GM12891 (cell line): ENCODE data around the gene ITPR1.

Source experiments
- PAX5 ChIP-seq: IDR thresholded peaks from 2 replicates; pipeline ENCODE4 v1.6.1; 2011; ENCODE audit warnings: low read length, moderate library complexity, mild to moderate bottlenecking; ENCODE audit not compliant: insufficient read depth, severe bottlenecking
- POLR2A ChIP-seq: IDR thresholded peaks from 2 replicates; pipeline ENCODE4 v1.6.1; 2011; ENCODE audit warnings: low read depth, low read length, control low read depth
- POLR2AphosphoS5 ChIP-seq: IDR thresholded peaks from 2 replicates; pipeline ENCODE4 v1.6.1; 2011; ENCODE audit warnings: low read depth, low read length, control low read depth
- POU2F2 ChIP-seq: IDR thresholded peaks from 2 replicates; pipeline ENCODE4 v1.6.1; 2011; ENCODE audit warnings: low read depth, mild to moderate bottlenecking, control low read depth, low read length, moderate library complexity
- TAF1 ChIP-seq: IDR thresholded peaks from 2 replicates; pipeline ENCODE4 v1.6.1; 2011; ENCODE audit warnings: low read depth, low read length, control low read depth

GRCh38 chr3:4614070-4614469 is 120.9 kb downstream of the ITPR1 start:
- TF ChIP-seq POLR2A (no peak), TAF1 (no peak), POLR2AphosphoS5 (no peak), PAX5 (no peak), POU2F2 (no peak)
